H1 (cell line): ENCODE data around the gene QSER1. TPM values are rescaled to one million over a fixed set of nuclear protein-coding genes. Genes with fewer than 3 reads are reported as not detected.

Experiments used
- CTCF ChIA-PET: fragments of 300-600 bp; sonication (Branson Sonifier 250); formaldehyde crosslinking; loops from one replicate; lab custom pipeline; 2021; ENCODE audit not compliant: partially characterized antibody; lab: Charles Lee
- POLR2A ChIA-PET: fragments of 300-600 bp; sonication (Branson Sonifier 250); formaldehyde crosslinking; loops from one replicate; lab custom pipeline; 2021; ENCODE audit warnings: inconsistent platforms; ENCODE audit not compliant: partially characterized antibody; lab: Charles Lee
- DNase-seq, 2 experiments: peaks; one replicate each; pipeline versions ENCODE4 v3.0.0 to v3.0.0-alpha.2; 2010 to 2022; ENCODE audit warnings: low spot score in 2 of 2, low read depth in 1 of 2, mixed read lengths in 1 of 2
- FAIRE-seq: peaks from 2 replicates; lab custom pipeline; 2011; peaks lifted over from hg19 to GRCh38; lab: Jason Lieb, UNC
- H2AFZ ChIP-seq: 2 replicates; pipeline ENCODE4 v1.8.1; 2012; ENCODE audit warnings: low read length, inconsistent platforms
- H2AK5ac ChIP-seq: 2 replicates; pipeline ENCODE4 v1.6.1; 2013; ENCODE audit warnings: low read depth, low read length
- H2BK120ac ChIP-seq: replicated peaks from 2 replicates; pipeline ENCODE3; 2013; ENCODE audit warnings: low read depth, low read length, inconsistent platforms
- H2BK12ac ChIP-seq: 2 replicates; pipeline ENCODE4 v1.6.1; 2013; ENCODE audit warnings: low read depth, low read length
- H2BK15ac ChIP-seq: 2 replicates; pipeline ENCODE4 v1.6.1; 2013; ENCODE audit warnings: low read length
- H2BK20ac ChIP-seq: 2 replicates; pipeline ENCODE4 v1.6.1; 2013; ENCODE audit warnings: low read length
- H2BK5ac ChIP-seq: 2 replicates; pipeline ENCODE4 v1.6.1; 2013; ENCODE audit warnings: low read depth, low read length
- H3K14ac ChIP-seq: 2 replicates; pipeline ENCODE4 v1.6.1; 2013; ENCODE audit warnings: inconsistent platforms; ENCODE audit not compliant: insufficient read length
- H3K18ac ChIP-seq: 2 replicates; pipeline ENCODE4 v1.6.1; 2013; ENCODE audit warnings: low read length; ENCODE audit errors: extremely low read depth
- H3K23ac ChIP-seq: 2 replicates; pipeline ENCODE4 v1.6.1; 2013; ENCODE audit warnings: inconsistent platforms; ENCODE audit not compliant: insufficient read length
- H3K23me2 ChIP-seq: 2 replicates; pipeline ENCODE4 v1.6.1; 2013; ENCODE audit warnings: low read depth, low read length
- H3K27ac ChIP-seq: 2 replicates; pipeline ENCODE4 v1.6.1; 2011; ENCODE audit warnings: low read depth, low read length, inconsistent platforms
- H3K27me3 ChIP-seq, 4 experiments: replicated peaks in 1 of 4; 1 replicate in 1 of 4; 2 replicates in 3 of 4; pipeline versions ENCODE4 v1.6.1 to v1.8.1; 2011 to 2013; ENCODE audit warnings: low read length in 3 of 4, mild to moderate bottlenecking in 3 of 4, inconsistent platforms in 2 of 4, mixed read lengths in 2 of 4, moderate library complexity in 1 of 4; ENCODE audit not compliant: control insufficient read depth in 3 of 4, insufficient read depth in 3 of 4; ENCODE audit errors: extremely low read depth in 1 of 4
- H3K36me3 ChIP-seq, 4 experiments: 2 replicates each; pipeline versions ENCODE4 v1.6.1 to v1.8.1; 2011 to 2013; ENCODE audit warnings: mild to moderate bottlenecking in 4 of 4, low read length in 3 of 4, moderate library complexity in 2 of 4, control low read depth in 1 of 4, inconsistent platforms in 1 of 4; ENCODE audit not compliant: insufficient read depth in 4 of 4, control insufficient read depth in 2 of 4
- H3K4ac ChIP-seq: replicated peaks from 2 replicates; pipeline ENCODE3; 2013; ENCODE audit warnings: low read length, low read depth, mixed read lengths, inconsistent platforms; ENCODE audit not compliant: insufficient read length
- H3K4me1 ChIP-seq, 4 experiments: replicated peaks in 1 of 4; 1 replicate in 1 of 4; 2 replicates in 3 of 4; pipeline versions ENCODE4 v1.6.1 to v1.8.1; 2011 to 2013; ENCODE audit warnings: low read length in 3 of 4, inconsistent platforms in 2 of 4, mixed read lengths in 1 of 4; ENCODE audit not compliant: insufficient read depth in 4 of 4, control insufficient read depth in 3 of 4
- H3K4me2 ChIP-seq, 2 experiments: 2 replicates each; pipeline versions ENCODE4 v1.6.1 to v1.8.1; 2011 to 2013; ENCODE audit warnings: low read depth in 2 of 2, low read length in 2 of 2, control low read depth in 1 of 2, inconsistent platforms in 1 of 2, mild to moderate bottlenecking in 1 of 2; ENCODE audit not compliant: insufficient read depth in 1 of 2
- H3K4me3 ChIP-seq, 4 experiments: fragments of 200-600, 300-600 bp in 1 of 4; sonication (generic), shearing (Covaris generic), sonication (Bioruptor Twin) in 1 of 4; 2 replicates each; pipeline versions ENCODE4 v1.5.1 to v1.8.1; 2011 to 2016; ENCODE audit warnings: low read length in 4 of 4, low read depth in 3 of 4, control low read depth in 2 of 4, inconsistent platforms in 2 of 4, mild to moderate bottlenecking in 2 of 4, mixed read lengths in 1 of 4, moderate library complexity in 1 of 4; ENCODE audit not compliant: insufficient read depth in 2 of 4; ENCODE audit errors: extremely low read depth in 1 of 4
- H3K56ac ChIP-seq: replicated peaks from 2 replicates; pipeline ENCODE3; 2013; ENCODE audit warnings: low read depth, mild to moderate bottlenecking, mixed read lengths, low read length, inconsistent platforms; ENCODE audit not compliant: insufficient read length
- H3K79me1 ChIP-seq: 2 replicates; pipeline ENCODE4 v1.6.1; 2013; ENCODE audit warnings: low read depth, low read length, control low read depth
- H3K79me2 ChIP-seq, 2 experiments: 2 replicates each; pipeline versions ENCODE4 v1.6.1 to v1.8.1; 2012 to 2013; ENCODE audit warnings: low read length in 2 of 2, mild to moderate bottlenecking in 2 of 2, inconsistent platforms in 1 of 2; ENCODE audit not compliant: insufficient read depth in 2 of 2, control insufficient read depth in 1 of 2
- H3K9ac ChIP-seq, 4 experiments: replicated peaks in 1 of 4; 1 replicate in 1 of 4; 2 replicates in 3 of 4; pipeline versions ENCODE4 v1.6.1 to v1.8.1; 2011 to 2013; ENCODE audit warnings: low read depth in 3 of 4, low read length in 3 of 4, control low read depth in 2 of 4, mild to moderate bottlenecking in 2 of 4, moderate library complexity in 2 of 4, inconsistent platforms in 1 of 4; ENCODE audit errors: extremely low read depth in 1 of 4
- H3K9me3 ChIP-seq, 2 experiments: 2 replicates each; pipeline versions ENCODE4 v1.6.1 to v1.8.1; 2012 to 2013; ENCODE audit warnings: mild to moderate bottlenecking in 2 of 2, moderate library complexity in 2 of 2, control low read depth in 1 of 2, inconsistent platforms in 1 of 2, low read depth in 1 of 2, low read length in 1 of 2, mixed read lengths in 1 of 2; ENCODE audit not compliant: insufficient read depth in 2 of 2
- H4K20me1 ChIP-seq, 2 experiments: replicated peaks in 1 of 2; 2 replicates each; pipeline versions ENCODE3 to v1.8.1; 2011 to 2013; ENCODE audit warnings: inconsistent platforms in 2 of 2, low read length in 2 of 2, mild to moderate bottlenecking in 1 of 2; ENCODE audit not compliant: insufficient read depth in 2 of 2, control insufficient read depth in 1 of 2
- H4K5ac ChIP-seq: 2 replicates; pipeline ENCODE4 v1.6.1; 2013; ENCODE audit warnings: low read length, low read depth, mixed read lengths, inconsistent platforms; ENCODE audit not compliant: insufficient read length
- H4K8ac ChIP-seq: 2 replicates; pipeline ENCODE4 v1.8.0; 2013; ENCODE audit warnings: mild to moderate bottlenecking, moderate library complexity, low read length, inconsistent platforms; ENCODE audit not compliant: insufficient read depth; ENCODE audit errors: extremely low read depth
- H4K91ac ChIP-seq: replicated peaks from 2 replicates; pipeline ENCODE3; 2013; ENCODE audit warnings: low read length, mixed read lengths, inconsistent platforms; ENCODE audit not compliant: insufficient read length
- CBX5 ChIP-seq: fragments of 300-800, 300-1000 bp; sonication (generic); IDR thresholded peaks from 2 replicates; pipeline ENCODE4 v1.7.1; 2016; ENCODE audit warnings: antibody characterized with exemption, low read length, low read depth
- CBX8 ChIP-seq: fragments of 300-800, 300-1000 bp; sonication (generic); IDR thresholded peaks from 2 replicates; pipeline ENCODE4 v1.7.1; 2016; ENCODE audit warnings: low read depth, low read length, borderline replicate concordance
- KDM4A ChIP-seq: IDR thresholded peaks from one replicate; pipeline ENCODE4 v1.7.1; 2012; ENCODE audit warnings: low read depth, mild to moderate bottlenecking, moderate library complexity, low read length, inconsistent platforms; ENCODE audit not compliant: severe bottlenecking
- POLR2A ChIP-seq, 2 experiments: IDR thresholded peaks; 1 replicate in 1 of 2; 2 replicates in 1 of 2; pipeline ENCODE4 v1.6.1; 2011; ENCODE audit warnings: low read depth in 2 of 2, low read length in 2 of 2, mild to moderate bottlenecking in 2 of 2; ENCODE audit errors: control extremely low read depth in 1 of 2
- SP2 ChIP-seq: IDR thresholded peaks from 2 replicates; pipeline ENCODE4 v1.6.1; 2012; ENCODE audit warnings: mild to moderate bottlenecking, low read length, inconsistent platforms
- SUZ12 ChIP-seq: fragments of 200-600 bp; sonication (generic); IDR thresholded peaks from 2 replicates; pipeline ENCODE4 v1.6.1; 2012; ENCODE audit warnings: mild to moderate bottlenecking, inconsistent platforms, low read length, moderate library complexity, mixed read lengths
- WGBS, 2 experiments: shearing (Covaris generic) in 1 of 2; methylation state at CpG; one replicate each; pipeline versions ENCODE4 v1.1.6 to v1.1.7; 2013 to 2015; ENCODE audit warnings: low lambda C conversion rate in 2 of 2, mixed read lengths in 2 of 2, inconsistent platforms in 1 of 2, low coverage in 1 of 2, missing lambda C conversion rate in 1 of 2; ENCODE audit not compliant: insufficient replicate concordance in 2 of 2, insufficient coverage in 1 of 2, insufficient read length in 1 of 2; ENCODE audit errors: extremely low coverage in 1 of 2, missing lambda C conversion rate in 1 of 2; 5-methylcytosine and 5-hydroxymethylcytosine counted together
- polyA plus RNA-seq, 7 experiments: library from polyadenylated mRNA; depleted of rRNA in 3 of 7; stranded (reverse) in 5 of 7; unstranded in 2 of 7; fragments of >200 nt in 5 of 7; fragments of 200-250 nt in 2 of 7; gene quantifications; 1 replicate in 5 of 7; 2 replicates in 1 of 7; 4 replicates in 1 of 7; pipeline versions ENCODE4 v1.2.1 to v1.2.3, GENCODE V29; 2011 to 2013; ENCODE audit warnings: missing spikeins in 2 of 7, mixed read lengths in 2 of 7
- total RNA-seq: library from RNA; stranded (reverse); fragmentation: NEBNext Ultra II Directional; extraction: Animal tissue kit (Norgen Biotek cat#: 25700); gene quantifications from 2 replicates; pipeline ENCODE4 v1.2.1, GENCODE V29; 2021

The QSER1 gene
- total and polyA plus RNA-seq, 2 of the 8 experiments (the other 6 are each of a cell fraction or from before 2014, with no cell fraction given) = 29.3 to 117 TPM

GRCh38 chr11:32908619-32909018 lies 16.0 kb downstream of the QSER1 start:
- Histone ChIP-seq H3K4me1 (peaks cover 0 to 5% (median 2%) of the 10 kb centered on the region in 4 experiments; a peak in 4 of 7 replicates), H3K36me3 (peaks cover 0 to 9% (median 0%) of the 10 kb centered on the region in 4 experiments; a peak in 2 of 8 replicates), H3K79me2 (peaks cover 66 to 100% of the 10 kb centered on the region in 2 experiments), H3K23ac (no peak overlapping the region), H2BK12ac (no peak overlapping the region), H2BK20ac (no peak overlapping the region), H3K4ac (no peak overlapping the region), H3K4me2 (no peak overlapping the region), H3K27ac (no peak overlapping the region), H4K91ac (no peak overlapping the region), H3K18ac (no peak overlapping the region), H3K9me3 (no peaks in the 10 kb centered on the region), H2BK5ac (no peak overlapping the region), H3K56ac (no peak overlapping the region), H3K23me2 (no peaks in the 10 kb centered on the region), H2BK120ac (no peak overlapping the region), H3K79me1 (no peaks in the 10 kb centered on the region; the same call in 1 of the 2 replicates), H2AK5ac (no peak overlapping the region), H3K9ac (no peak overlapping the region; a peak in 1 of 7 replicates), H4K5ac (no peak overlapping the region), H3K14ac (no peak overlapping the region), H3K27me3 (no peaks in the 10 kb centered on the region), H2BK15ac (no peak overlapping the region), H4K20me1 (peaks cover 18 to 37% of the 10 kb centered on the region in 2 experiments), H2AFZ (no peak overlapping the region), H4K8ac (no peak overlapping the region), H3K4me3 (no peak overlapping the region)
- TF ChIP-seq KDM4A (no peak), CBX8 (no peak), CBX5 (no peak), SUZ12 (no peak), POLR2A (IDR thresholded peaks at IDR 0.05; ENCODE audit: control extremely low read depth in 1 of 2, low read depth in 2 of 2, low read length in 2 of 2) (no peak), SP2 (no peak)
- POLR2A ChIA-PET = interaction anchor here (0.7 to 2.6 kb wide), 4 partner anchors 11 to 66 kb away, joined by 3 to 19 read pairs (median 7); partner anchors contain the start of gene QSER1
- WGBS, 2 experiments = 86% methylated on average over 6 of the region's 6 CpGs; no CpG with 5 or more reads in 1 of the 2 experiments
- FAIRE-seq (no peak), DNase-seq (peak in 1 of 2 experiments; percentile 34)
- CTCF ChIA-PET = interaction anchor here (0.6 to 0.8 kb wide), 5 partner anchors 9 to 258 kb away, joined by 3 to 6 read pairs (median 3); no protein-coding TSS in a partner anchor
